Sigmoid colon (tissue), 7 donors: ENCODE measurements around the gene DDX3Y. TPM values are rescaled to one million over a fixed set of nuclear protein-coding genes. Genes with fewer than 3 reads are reported as not detected.

Experiments used
- DNase-seq: peaks from one replicate; pipeline ENCODE4 v3.0.0-alpha.2; 2019
- H3K27ac ChIP-seq, 4 donors: fragments of 200-600 bp; sonication (generic); one replicate each; pipeline ENCODE4 v1.5.1; 2016 to 2019; ENCODE audit warnings: mild to moderate bottlenecking in 1 of 4
- H3K27me3 ChIP-seq, 3 donors: fragments of 200-600 bp; sonication (generic); one replicate each; pipeline ENCODE4 v1.5.1; 2019; ENCODE audit warnings: mild to moderate bottlenecking in 1 of 3
- H3K36me3 ChIP-seq, 4 donors: fragments of 200-600 bp; sonication (generic); one replicate each; pipeline ENCODE4 v1.5.1; 2016 to 2019
- H3K4me1 ChIP-seq, 4 donors: fragments of 200-600 bp; sonication (generic); one replicate each; pipeline ENCODE4 v1.5.1; 2017 to 2019
- H3K4me3 ChIP-seq, 4 donors: fragments of 200-600 bp; sonication (generic); one replicate each; pipeline ENCODE4 v1.5.1; 2017 to 2019; ENCODE audit warnings: mild to moderate bottlenecking in 2 of 4, moderate library complexity in 1 of 4
- H3K9me3 ChIP-seq, 4 donors: fragments of 200-600 bp in 3 of 4; sonication (generic) in 3 of 4; one replicate each; pipeline versions ENCODE4 v1.5.1 to v1.6.1; 2013 to 2019
- EP300 ChIP-seq, 4 donors: sonication (generic); formaldehyde crosslinking; IDR thresholded peaks; one replicate each; pipeline ENCODE4 v1.6.1; 2017; ENCODE audit warnings: antibody characterized with exemption in 4 of 4
- POLR2A ChIP-seq, 2 donors: fragments of 450-650 bp; IDR thresholded peaks; one replicate each; pipeline ENCODE4 v1.6.1; 2016; ENCODE audit warnings: antibody characterized with exemption in 2 of 2, mild to moderate bottlenecking in 2 of 2, moderate library complexity in 2 of 2
- POLR2AphosphoS5 ChIP-seq, 4 donors: sonication (generic); formaldehyde crosslinking; IDR thresholded peaks; one replicate each; pipeline ENCODE4 v1.6.1; 2017; ENCODE audit warnings: antibody characterized with exemption in 4 of 4
- WGBS, 2 donors: extraction: QIAGEN DNeasy Blood & Tissue Kit; methylation state at CpG; one replicate each; pipeline ENCODE4 v1.1.7; 2013; 5-methylcytosine and 5-hydroxymethylcytosine counted together
- intact Hi-C: fragments of 100-400 bp; cut with DNase I; formaldehyde crosslinking; loops from one replicate; pipeline ENCODE4 v1.15.1; 2023
- polyA plus RNA-seq, 3 donors: library from polyadenylated mRNA; stranded (reverse); fragments of 200-250 nt; gene quantifications; one replicate each; pipeline ENCODE4 v1.2.3, GENCODE V29; 2013
- total RNA-seq, 4 donors: library from RNA; depleted of rRNA; stranded (reverse); fragments of >200 nt; gene quantifications; one replicate each; pipeline ENCODE4 v1.1.0, GENCODE V29; 2016
- TF ChIP-seq, protein P1 (sequence below), 4 experiments: fragments of 450-650 bp in 3 of 4; fragments of 200-600 bp in 1 of 4; IDR thresholded peaks; one replicate each; pipeline ENCODE4 v1.5.1; 2016 to 2019; ENCODE audit warnings: antibody characterized with exemption in 4 of 4, mild to moderate bottlenecking in 3 of 4, moderate library complexity in 2 of 4
- donor health status: healthy with polysubstance abuse.
- donor health status: Bipolar disorder and iron deficiency.
- donor health status: healthy.

Gene DDX3Y
- total RNA-seq, result 100 to 1,000 TPM in 1 of 4 donors, 10 to 100 TPM in 1, under 1 TPM in 2; 0.16 to 115 (median 43.6) TPM
- 10 to 100 TPM in 2 of 3 donors, not detected in 1; 10.4 to 24.9 TPM for polyA plus RNA-seq

DNA sequence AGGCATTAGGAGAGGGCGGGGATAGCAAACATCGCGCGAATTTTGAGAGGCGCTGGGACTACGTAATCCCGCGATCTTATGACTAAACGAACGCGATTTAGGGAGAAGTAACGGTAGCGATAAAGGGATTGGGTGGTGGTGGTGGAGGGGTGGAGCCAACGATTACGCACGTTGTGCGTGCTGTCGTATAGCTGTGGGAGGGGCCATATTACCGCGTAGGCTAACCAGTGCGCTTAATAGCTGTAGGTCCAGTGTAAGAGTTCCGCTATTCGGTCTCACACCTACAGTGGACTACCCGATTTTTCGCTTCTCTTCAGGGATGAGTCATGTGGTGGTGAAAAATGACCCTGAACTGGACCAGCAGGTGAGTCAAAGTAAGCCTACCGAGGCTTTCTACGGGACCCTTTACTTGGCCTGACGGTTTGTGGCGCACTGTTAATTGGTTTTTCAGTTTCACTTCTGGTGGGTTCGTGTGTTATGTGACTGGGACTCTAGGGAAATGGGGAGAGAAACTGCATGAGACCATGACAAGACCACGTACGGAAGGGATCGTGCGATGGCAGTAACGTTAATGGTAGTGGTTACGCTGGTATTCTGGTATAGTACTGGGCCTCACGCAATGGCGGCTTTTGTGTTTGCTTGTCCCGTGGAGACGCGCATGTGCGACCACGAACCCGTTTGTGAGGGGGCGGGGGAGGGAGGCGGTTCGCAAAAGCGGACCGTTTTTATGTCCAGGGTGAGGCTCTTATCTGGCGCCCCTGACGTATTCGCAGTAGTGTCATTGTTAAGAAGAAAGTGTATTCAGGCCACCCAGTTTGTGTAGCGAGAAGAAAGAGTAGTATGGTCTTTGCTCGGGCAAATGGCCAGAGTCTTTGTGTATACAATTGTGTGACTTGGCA lies at the start of gene DDX3Y:
TSS of gene DDX3Y (plus strand) at position 251 of the 899 bp plus-strand sequence. CDS start at position 320, 69 bp downstream.
- intact Hi-C loops, result no loop called here
- H3K4me3 ChIP-seq, result peak within 1 kb of the TSS in 2 of 4 donors; percentile 64 to 68
- H3K27me3 ChIP-seq, result no peaks in the 10 kb centered on the region
- WGBS, 2 donors, result 0 to 1% methylated on average over 54 of the region's 54 CpGs
- H3K4me1 ChIP-seq, result peaks cover 0 to 22% (median 0%) of the 10 kb centered on the region in 4 donors
- no peaks in the 10 kb centered on the region for H3K36me3 ChIP-seq
- no peak for TF ChIP-seq POLR2A (IDR thresholded peaks at IDR 0.05)
- TF ChIP-seq, protein P1, sequence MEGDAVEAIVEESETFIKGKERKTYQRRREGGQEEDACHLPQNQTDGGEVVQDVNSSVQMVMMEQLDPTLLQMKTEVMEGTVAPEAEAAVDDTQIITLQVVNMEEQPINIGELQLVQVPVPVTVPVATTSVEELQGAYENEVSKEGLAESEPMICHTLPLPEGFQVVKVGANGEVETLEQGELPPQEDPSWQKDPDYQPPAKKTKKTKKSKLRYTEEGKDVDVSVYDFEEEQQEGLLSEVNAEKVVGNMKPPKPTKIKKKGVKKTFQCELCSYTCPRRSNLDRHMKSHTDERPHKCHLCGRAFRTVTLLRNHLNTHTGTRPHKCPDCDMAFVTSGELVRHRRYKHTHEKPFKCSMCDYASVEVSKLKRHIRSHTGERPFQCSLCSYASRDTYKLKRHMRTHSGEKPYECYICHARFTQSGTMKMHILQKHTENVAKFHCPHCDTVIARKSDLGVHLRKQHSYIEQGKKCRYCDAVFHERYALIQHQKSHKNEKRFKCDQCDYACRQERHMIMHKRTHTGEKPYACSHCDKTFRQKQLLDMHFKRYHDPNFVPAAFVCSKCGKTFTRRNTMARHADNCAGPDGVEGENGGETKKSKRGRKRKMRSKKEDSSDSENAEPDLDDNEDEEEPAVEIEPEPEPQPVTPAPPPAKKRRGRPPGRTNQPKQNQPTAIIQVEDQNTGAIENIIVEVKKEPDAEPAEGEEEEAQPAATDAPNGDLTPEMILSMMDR (IDR thresholded peaks at IDR 0.05), result no peak
- TF ChIP-seq POLR2AphosphoS5 (IDR thresholded peaks at IDR 0.05), result no peak
- H3K27ac ChIP-seq, result peak within 1 kb of the TSS in 2 of 4 donors; percentile 94 to 96
- no peaks in the 10 kb centered on the region for H3K9me3 ChIP-seq
- no peak for DNase-seq

DNA sequence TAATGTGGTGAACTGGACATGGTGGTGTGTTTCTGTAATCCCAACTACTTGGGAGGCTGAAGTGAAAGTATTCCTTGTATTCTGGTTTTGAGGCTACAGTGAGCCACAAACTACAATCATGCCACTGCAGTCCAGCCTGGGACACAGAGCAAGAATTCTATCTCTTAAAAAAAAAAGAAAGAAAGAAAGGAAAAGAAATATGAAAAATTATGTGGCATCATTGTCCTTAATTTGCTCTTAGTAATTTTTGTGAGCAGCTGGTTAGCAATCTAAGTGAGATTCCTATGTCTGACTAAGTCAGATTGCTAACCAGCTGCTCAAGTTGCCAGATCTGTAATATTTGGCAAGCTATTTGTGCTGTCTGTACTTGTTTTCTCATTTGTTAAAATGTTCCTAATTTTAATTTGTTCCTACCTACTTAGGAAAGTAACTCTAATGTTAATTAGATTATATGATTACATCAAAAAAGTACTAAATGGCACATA lies 48.8 kb upstream of the DDX3Y start:
- Histone ChIP-seq H3K4me1 (no peaks in the 10 kb centered on the region), H3K4me3 (no peak overlapping the region), H3K9me3 (no peaks in the 10 kb centered on the region), H3K36me3 (peaks cover 0 to 37% (median 0%) of the 10 kb centered on the region in 4 donors), H3K27ac (no peak overlapping the region), H3K27me3 (no peaks in the 10 kb centered on the region)
- TF ChIP-seq EP300 (IDR thresholded peaks at IDR 0.05), result no peak
- TF ChIP-seq, protein P1 (IDR thresholded peaks at IDR 0.05), result no peak
- no peak for TF ChIP-seq POLR2AphosphoS5 (IDR thresholded peaks at IDR 0.05)
- no peak for TF ChIP-seq POLR2A (IDR thresholded peaks at IDR 0.05)
- intact Hi-C loops, result no loop called here
- DNase-seq, result no peak

DNA sequence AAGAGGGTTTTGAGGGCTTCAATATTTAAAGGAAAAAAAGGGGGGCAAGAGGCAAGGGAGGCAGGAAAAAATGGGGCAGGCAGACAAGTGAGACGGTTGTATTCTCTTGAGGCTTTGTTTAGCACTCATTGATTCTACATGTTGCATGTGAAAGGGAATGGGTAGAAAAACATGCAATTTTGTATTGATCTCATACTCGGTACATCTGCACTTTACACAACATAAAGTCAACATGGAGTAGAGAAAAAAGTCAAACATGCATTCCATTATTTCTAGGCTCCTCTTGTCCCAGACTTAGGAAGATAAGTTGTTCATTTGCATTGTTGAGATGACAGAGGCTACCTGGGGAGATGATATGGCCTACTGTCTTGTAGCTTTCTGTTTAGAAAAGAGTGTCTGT lies 36.7 kb upstream of the DDX3Y start:
- TF ChIP-seq POLR2AphosphoS5 (IDR thresholded peaks at IDR 0.05) (no peak), EP300 (IDR thresholded peaks at IDR 0.05) (no peak), POLR2A (IDR thresholded peaks at IDR 0.05) (no peak)
- TF ChIP-seq, protein P1 (IDR thresholded peaks at IDR 0.05), result no peak
- Histone ChIP-seq H3K27ac (no peak overlapping the region), H3K36me3 (no peaks in the 10 kb centered on the region), H3K4me3 (no peak overlapping the region), H3K27me3 (no peaks in the 10 kb centered on the region), H3K9me3 (no peaks in the 10 kb centered on the region), H3K4me1 (no peaks in the 10 kb centered on the region)
- intact Hi-C loops, result no loop called here
- no peak for DNase-seq
- WGBS, 2 donors, result 88 to 93% methylated on average over 2 of the region's 2 CpGs

DNA sequence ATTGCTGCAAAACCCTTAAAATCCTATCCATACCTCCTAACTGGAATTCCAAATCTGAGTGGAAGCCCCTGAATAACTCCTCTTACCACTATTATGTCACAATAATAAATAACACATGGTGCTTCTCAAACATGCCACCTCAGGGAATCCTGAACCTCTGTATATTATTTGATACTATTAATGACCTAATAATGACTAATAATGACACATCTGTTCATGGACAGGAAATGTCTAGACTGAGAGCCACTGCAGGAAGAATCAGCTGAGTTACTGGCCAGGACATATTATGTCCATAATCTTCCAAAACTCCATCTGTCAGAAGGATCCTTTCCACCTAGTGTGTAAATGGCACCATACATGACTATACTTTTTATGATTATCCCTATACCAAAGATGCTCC lies 7.7 kb upstream of the DDX3Y start:
- H3K27ac ChIP-seq, result no peak overlapping the region
- intact Hi-C loops, result no loop called here
- no peaks in the 10 kb centered on the region for H3K9me3 ChIP-seq
- TF ChIP-seq, protein P1 (IDR thresholded peaks at IDR 0.05), result no peak
- TF ChIP-seq POLR2AphosphoS5 (IDR thresholded peaks at IDR 0.05), result no peak
- no peak for TF ChIP-seq EP300 (IDR thresholded peaks at IDR 0.05)
- no peak for TF ChIP-seq POLR2A (IDR thresholded peaks at IDR 0.05)
- DNase-seq, result no peak
- no peaks in the 10 kb centered on the region for H3K4me1 ChIP-seq
- no peaks in the 10 kb centered on the region for H3K36me3 ChIP-seq
- no peaks in the 10 kb centered on the region for H3K27me3 ChIP-seq
- H3K4me3 ChIP-seq, result no peak overlapping the region
